Smooth muscle cell (in vitro differentiated cells): ENCODE measurements around the gene NAA25. TPM values are rescaled to one million over a fixed set of nuclear protein-coding genes. Genes with fewer than 3 reads are reported as not detected.

Experiments
- DNase-seq: peaks from one replicate; lab custom pipeline; 2025; ENCODE audit not compliant: unreplicated experiment; lab: John Stamatoyannopoulos, UW
- H2AFZ ChIP-seq: fragments of 200-600 bp; sonication (generic); 2 replicates; pipeline ENCODE4 v1.6.0; 2016; ENCODE audit warnings: antibody characterized with exemption, low read depth, mild to moderate bottlenecking
- H3F3A ChIP-seq: fragments of 200-600 bp; sonication (generic); 2 replicates; pipeline ENCODE4 v1.6.0; 2017; ENCODE audit warnings: antibody characterized with exemption, low read depth
- H3K27ac ChIP-seq: fragments of 200-600 bp; sonication (generic); 2 replicates; pipeline ENCODE4 v1.5.1; 2016; ENCODE audit warnings: low read depth, mild to moderate bottlenecking
- H3K27me3 ChIP-seq: fragments of 200-600 bp; sonication (generic); 2 replicates; pipeline ENCODE4 v1.6.1; 2016; ENCODE audit warnings: low read depth, mild to moderate bottlenecking
- H3K36me3 ChIP-seq: fragments of 200-600 bp; sonication (generic); 2 replicates; pipeline ENCODE4 v1.5.1; 2016; ENCODE audit warnings: low read depth
- H3K4me1 ChIP-seq: fragments of 200-600 bp; sonication (generic); 2 replicates; pipeline ENCODE4 v1.5.1; 2016; ENCODE audit warnings: low read depth
- H3K4me2 ChIP-seq: fragments of 200-600 bp; sonication (generic); 2 replicates; pipeline ENCODE4 v1.6.0; 2016; ENCODE audit warnings: mild to moderate bottlenecking
- H3K4me3 ChIP-seq: fragments of 200-600 bp; sonication (generic); 2 replicates; pipeline ENCODE4 v1.5.1; 2016; ENCODE audit warnings: mild to moderate bottlenecking
- H3K79me2 ChIP-seq: fragments of 200-600 bp; sonication (generic); 2 replicates; pipeline ENCODE4 v1.6.0; 2016; ENCODE audit warnings: low read depth, mild to moderate bottlenecking
- H3K9ac ChIP-seq: fragments of 200-600 bp; sonication (generic); 2 replicates; pipeline ENCODE4 v1.6.0; 2016; ENCODE audit warnings: low read depth
- H3K9me3 ChIP-seq: fragments of 200-600 bp; sonication (generic); replicated peaks from 2 replicates; pipeline ENCODE4 v1.5.1; 2016; ENCODE audit warnings: low read depth
- H4K20me1 ChIP-seq: fragments of 200-600 bp; sonication (generic); 2 replicates; pipeline ENCODE4 v1.6.0; 2016; ENCODE audit warnings: low read depth
- CTCF ChIP-seq: fragments of 200-600 bp; sonication (generic); IDR thresholded peaks from 2 replicates; pipeline ENCODE4 v1.5.1; 2017; ENCODE audit warnings: borderline replicate concordance, mild to moderate bottlenecking, antibody characterized with exemption; ENCODE audit not compliant: insufficient read depth, poor library complexity, severe bottlenecking
- WGBS: methylation state at CpG from one replicate; pipeline ENCODE4 v1.1.7; 2016; ENCODE audit warnings: low lambda C conversion rate; 5-methylcytosine and 5-hydroxymethylcytosine counted together
- polyA plus RNA-seq: library from polyadenylated mRNA; unstranded; fragments of >200 nt; fragmentation: Nextera tagmentation; extraction: Ambion mirVana; gene quantifications from 2 replicates; pipeline ENCODE4 v1.2.1, GENCODE V29; 2016
- total RNA-seq: library from RNA; depleted of rRNA; stranded (reverse); fragments of >200 nt; gene quantifications from 2 replicates; pipeline ENCODE4 v1.2.3, GENCODE V29; 2014

Gene NAA25
- total and polyA plus RNA-seq, 2 experiments from 2014 or later = 14.7 to 19.8 TPM

GRCh38 chr12:112121780-112122565, 13.4 kb upstream of the NAA25 start:
- Histone ChIP-seq H3K9me3 (no peaks in the 10 kb centered on the region), H3K4me3 (no peak overlapping the region), H3K27me3 (no peaks in the 10 kb centered on the region), H3K4me1 (peaks cover 16% of the 10 kb centered on the region), H3K27ac (peak overlapping the region; percentile 77), H3K79me2 (peaks cover 13% of the 10 kb centered on the region), H3F3A (peaks cover 8% of the 10 kb centered on the region), H4K20me1 (peaks cover 14% of the 10 kb centered on the region), H3K36me3 (no peaks in the 10 kb centered on the region), H3K4me2 (peak overlapping the region; percentile 56), H3K9ac (no peak overlapping the region), H2AFZ (no peak overlapping the region)
- peak; percentile 17 for DNase-seq
- 55% methylated on average over 11 of the region's 11 CpGs for WGBS
- no peak for TF ChIP-seq CTCF

DNA sequence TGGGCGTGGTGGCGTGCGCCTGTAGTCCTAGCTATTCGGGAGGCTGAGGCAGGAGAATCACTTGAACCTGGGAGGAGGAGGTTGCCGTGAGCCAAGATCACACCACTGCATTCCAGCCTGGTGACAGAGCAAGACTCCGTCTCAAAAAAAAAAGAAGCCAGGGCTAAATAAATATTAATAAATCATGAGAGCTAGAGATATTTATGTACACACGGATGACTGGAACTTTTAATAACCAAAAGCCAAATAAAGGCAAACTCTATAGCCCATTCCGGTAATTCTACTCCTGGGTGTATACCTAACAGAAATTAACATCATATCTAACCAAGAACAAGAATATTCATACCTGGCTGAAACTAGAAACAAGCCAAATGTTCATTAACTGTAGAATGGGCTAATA, 9.1 kb upstream of the NAA25 start:
- Histone ChIP-seq H3K9me3 (no peaks in the 10 kb centered on the region), H3K36me3 (no peaks in the 10 kb centered on the region), H3K9ac (no peak overlapping the region), H3K4me2 (no peak overlapping the region), H3K27me3 (no peaks in the 10 kb centered on the region), H3K79me2 (no peaks in the 10 kb centered on the region), H3F3A (peaks cover 8% of the 10 kb centered on the region), H3K4me3 (no peak overlapping the region), H2AFZ (no peak overlapping the region), H3K4me1 (peaks cover 8% of the 10 kb centered on the region), H3K27ac (peak overlapping the region; percentile 85), H4K20me1 (no peaks in the 10 kb centered on the region)
- TF ChIP-seq CTCF = no peak
- WGBS = 84% methylated on average over 8 of the region's 8 CpGs
- no peak for DNase-seq

- WGBS = 46% methylated on average over 6 of the region's 7 CpGs
- Histone ChIP-seq H3K4me1 (peaks cover 8% of the 10 kb centered on the region), H2AFZ (peak overlapping the region; percentile 78), H3K27me3 (no peaks in the 10 kb centered on the region), H3K4me2 (peak overlapping the region; percentile 83), H3K36me3 (no peaks in the 10 kb centered on the region), H3F3A (peaks cover 6% of the 10 kb centered on the region), H3K27ac (peak overlapping the region; percentile 85), H3K9me3 (no peaks in the 10 kb centered on the region), H3K4me3 (peak overlapping the region; percentile 25), H3K79me2 (no peaks in the 10 kb centered on the region), H3K9ac (peak overlapping the region; percentile 19), H4K20me1 (no peaks in the 10 kb centered on the region)
- peak; percentile 10 for DNase-seq
- TF ChIP-seq CTCF = no peak
Observed at GRCh38 chr12:112116232-112117060, 7.9 kb upstream of the NAA25 start.
